Liver (tissue), 9 donors: ENCODE results near the gene FOXK1. TPM values are rescaled to one million over a fixed set of nuclear protein-coding genes. Genes with fewer than 3 reads are reported as not detected.

ENCODE experiments used
- DNase-seq: peaks from one replicate; pipeline ENCODE4 v3.0.0-alpha.2; 2017; ENCODE audit warnings: low spot score
- H3K27ac ChIP-seq, 2 donors: one replicate each; pipeline ENCODE4 v1.7.0; 2013; ENCODE audit warnings: inconsistent platforms in 2 of 2, low read length in 2 of 2, control low read depth in 1 of 2, low read depth in 1 of 2, mild to moderate bottlenecking in 1 of 2
- H3K27me3 ChIP-seq, 4 donors: one replicate each; pipeline versions ENCODE4 v1.6.1 to v1.7.0; 2013; ENCODE audit warnings: low read length in 3 of 4, inconsistent platforms in 1 of 4, mild to moderate bottlenecking in 1 of 4, moderate library complexity in 1 of 4; ENCODE audit not compliant: control insufficient read depth in 4 of 4, insufficient read depth in 4 of 4
- H3K36me3 ChIP-seq, 4 donors: one replicate each; pipeline versions ENCODE4 v1.6.1 to v1.7.0; 2013; ENCODE audit warnings: low read length in 3 of 4, mild to moderate bottlenecking in 3 of 4, low read depth in 1 of 4, moderate library complexity in 1 of 4; ENCODE audit not compliant: control insufficient read depth in 4 of 4, insufficient read depth in 3 of 4
- H3K4me1 ChIP-seq, 4 donors: one replicate each; pipeline versions ENCODE4 v1.6.1 to v1.7.0; 2013; ENCODE audit warnings: low read length in 3 of 4, mild to moderate bottlenecking in 3 of 4, moderate library complexity in 1 of 4; ENCODE audit not compliant: control insufficient read depth in 4 of 4, insufficient read depth in 4 of 4
- H3K4me3 ChIP-seq, 3 donors: one replicate each; pipeline versions ENCODE4 v1.6.1 to v1.7.0; 2013; ENCODE audit warnings: low read length in 3 of 3, control low read depth in 1 of 3, low read depth in 1 of 3, mild to moderate bottlenecking in 1 of 3
- H3K9ac ChIP-seq, 2 donors: one replicate each; pipeline ENCODE4 v1.7.0; 2013; ENCODE audit warnings: low read length in 2 of 2, mild to moderate bottlenecking in 2 of 2, moderate library complexity in 2 of 2, control low read depth in 1 of 2, low read depth in 1 of 2
- H3K9me3 ChIP-seq, 4 donors: one replicate each; pipeline versions ENCODE4 v1.6.1 to v1.7.0; 2013; ENCODE audit warnings: low read length in 3 of 4; ENCODE audit not compliant: control insufficient read depth in 4 of 4
- CTCF ChIP-seq: fragments of 150-350 bp; IDR thresholded peaks from 2 replicates; pipeline ENCODE4 v1.5.1; 2017; ENCODE audit warnings: improper control_type of control experiment, low read depth, low read length; ENCODE audit not compliant: missing input control
- EGR1 ChIP-seq, 2 donors: IDR thresholded peaks; 2 replicates each; pipeline ENCODE4 v1.6.1; 2016 to 2018; ENCODE audit warnings: antibody characterized with exemption in 2 of 2, low read depth in 2 of 2
- FOXA1 ChIP-seq: IDR thresholded peaks from 2 replicates; pipeline ENCODE4 v1.6.1; 2016; ENCODE audit warnings: antibody characterized with exemption
- FOXA2 ChIP-seq: IDR thresholded peaks from 2 replicates; pipeline ENCODE4 v1.6.1; 2016; ENCODE audit warnings: antibody characterized with exemption
- GABPA ChIP-seq, 2 donors: IDR thresholded peaks in 1 of 2; conservative IDR thresholded peaks in 1 of 2; 2 replicates each; pipeline ENCODE4 v1.6.1; 2016; ENCODE audit warnings: antibody characterized with exemption in 2 of 2, mild to moderate bottlenecking in 1 of 2, moderate library complexity in 1 of 2
- HNF4A ChIP-seq, 2 donors: conservative IDR thresholded peaks; 2 replicates each; pipeline ENCODE4 v1.6.1; 2016; ENCODE audit warnings: antibody characterized with exemption in 2 of 2, mild to moderate bottlenecking in 2 of 2
- HNF4G ChIP-seq: IDR thresholded peaks from 2 replicates; pipeline ENCODE4 v1.6.1; 2016; ENCODE audit warnings: antibody characterized with exemption
- JUND ChIP-seq, 2 donors: IDR thresholded peaks; 2 replicates each; pipeline ENCODE4 v1.6.1; 2016; ENCODE audit warnings: antibody characterized with exemption in 2 of 2
- MAX ChIP-seq: IDR thresholded peaks from 2 replicates; pipeline ENCODE4 v1.6.1; 2016; ENCODE audit warnings: antibody characterized with exemption
- NR2F2 ChIP-seq: IDR thresholded peaks from 2 replicates; pipeline ENCODE4 v1.6.1; 2016; ENCODE audit warnings: antibody characterized with exemption
- RAD21 ChIP-seq, 2 donors: IDR thresholded peaks; 2 replicates each; pipeline ENCODE4 v1.6.1; 2016; ENCODE audit warnings: antibody characterized with exemption in 2 of 2, mild to moderate bottlenecking in 2 of 2
- RXRA ChIP-seq, 2 donors: IDR thresholded peaks; 2 replicates each; pipeline ENCODE4 v1.6.1; 2017 to 2018; ENCODE audit warnings: antibody characterized with exemption in 2 of 2, mild to moderate bottlenecking in 1 of 2
- SP1 ChIP-seq: IDR thresholded peaks from 2 replicates; pipeline ENCODE4 v1.6.1; 2018; ENCODE audit warnings: antibody characterized with exemption, mild to moderate bottlenecking
- TAF1 ChIP-seq: conservative IDR thresholded peaks from 2 replicates; pipeline ENCODE4 v1.6.1; 2016; ENCODE audit warnings: antibody characterized with exemption, mild to moderate bottlenecking
- YY1 ChIP-seq: IDR thresholded peaks from 2 replicates; pipeline ENCODE4 v1.6.1; 2016; ENCODE audit warnings: antibody characterized with exemption, mild to moderate bottlenecking
- ZBTB33 ChIP-seq: IDR thresholded peaks from 2 replicates; pipeline ENCODE4 v1.6.1; 2016; ENCODE audit warnings: antibody characterized with exemption
- WGBS: extraction: QIAGEN DNeasy Blood & Tissue Kit; methylation state at CpG from one replicate; pipeline ENCODE4 v1.1.7; 2013; 5-methylcytosine and 5-hydroxymethylcytosine counted together
- polyA plus RNA-seq, 2 donors: library from polyadenylated mRNA; stranded (reverse) in 1 of 2; unstranded in 1 of 2; fragments of 200-250 nt in 1 of 2; fragments of >200 nt in 1 of 2; fragmentation: Nextera tagmentation in 1 of 2; extraction: Ambion mirVana in 1 of 2; gene quantifications; one replicate each; pipeline versions ENCODE4 v1.2.1 to v1.2.3, GENCODE V29; 2013 to 2015
- total RNA-seq, 2 donors: library from RNA; depleted of rRNA; stranded (reverse); fragments of >200 nt; gene quantifications; one replicate each; pipeline ENCODE4 v1.2.3, GENCODE V29; 2014
- TF ChIP-seq, protein P1 (sequence below): IDR thresholded peaks from 2 replicates; pipeline ENCODE4 v1.6.1; 2016; ENCODE audit warnings: antibody characterized with exemption, mild to moderate bottlenecking
- donor health status: healthy.
- donor health status: healthy.
- donor health status: healthy.
- donor health status: healthy.
- donor health status: healthy.

Gene FOXK1
- total and polyA plus RNA-seq, 4 donors = 1.2 to 8.5 (median 4.4) TPM

- DNase-seq = no peak
- peak; percentile 35 to 57 for TF ChIP-seq HNF4A (conservative IDR thresholded peaks at IDR 0.05)
- no peak for TF ChIP-seq MAX
- peak; percentile 60 to 61 for TF ChIP-seq RXRA (IDR thresholded peaks at IDR 0.05)
- TF ChIP-seq EGR1 (IDR thresholded peaks at IDR 0.05; ENCODE audit: low read depth in 2 of 2) = no peak
- TF ChIP-seq RAD21 (IDR thresholded peaks at IDR 0.05) = peak; percentile 53 to 73
- peak; percentile 39 for TF ChIP-seq SP1
- no peak for TF ChIP-seq TAF1
- TF ChIP-seq, protein P1, sequence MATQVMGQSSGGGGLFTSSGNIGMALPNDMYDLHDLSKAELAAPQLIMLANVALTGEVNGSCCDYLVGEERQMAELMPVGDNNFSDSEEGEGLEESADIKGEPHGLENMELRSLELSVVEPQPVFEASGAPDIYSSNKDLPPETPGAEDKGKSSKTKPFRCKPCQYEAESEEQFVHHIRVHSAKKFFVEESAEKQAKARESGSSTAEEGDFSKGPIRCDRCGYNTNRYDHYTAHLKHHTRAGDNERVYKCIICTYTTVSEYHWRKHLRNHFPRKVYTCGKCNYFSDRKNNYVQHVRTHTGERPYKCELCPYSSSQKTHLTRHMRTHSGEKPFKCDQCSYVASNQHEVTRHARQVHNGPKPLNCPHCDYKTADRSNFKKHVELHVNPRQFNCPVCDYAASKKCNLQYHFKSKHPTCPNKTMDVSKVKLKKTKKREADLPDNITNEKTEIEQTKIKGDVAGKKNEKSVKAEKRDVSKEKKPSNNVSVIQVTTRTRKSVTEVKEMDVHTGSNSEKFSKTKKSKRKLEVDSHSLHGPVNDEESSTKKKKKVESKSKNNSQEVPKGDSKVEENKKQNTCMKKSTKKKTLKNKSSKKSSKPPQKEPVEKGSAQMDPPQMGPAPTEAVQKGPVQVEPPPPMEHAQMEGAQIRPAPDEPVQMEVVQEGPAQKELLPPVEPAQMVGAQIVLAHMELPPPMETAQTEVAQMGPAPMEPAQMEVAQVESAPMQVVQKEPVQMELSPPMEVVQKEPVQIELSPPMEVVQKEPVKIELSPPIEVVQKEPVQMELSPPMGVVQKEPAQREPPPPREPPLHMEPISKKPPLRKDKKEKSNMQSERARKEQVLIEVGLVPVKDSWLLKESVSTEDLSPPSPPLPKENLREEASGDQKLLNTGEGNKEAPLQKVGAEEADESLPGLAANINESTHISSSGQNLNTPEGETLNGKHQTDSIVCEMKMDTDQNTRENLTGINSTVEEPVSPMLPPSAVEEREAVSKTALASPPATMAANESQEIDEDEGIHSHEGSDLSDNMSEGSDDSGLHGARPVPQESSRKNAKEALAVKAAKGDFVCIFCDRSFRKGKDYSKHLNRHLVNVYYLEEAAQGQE = peak; percentile 33
- TF ChIP-seq YY1 = peak; percentile 40
- TF ChIP-seq NR2F2 = no peak
- no peak for TF ChIP-seq HNF4G
- TF ChIP-seq GABPA (IDR thresholded peaks at IDR 0.05 in 1 of 2, conservative IDR thresholded peaks at IDR 0.05 in 1 of 2) = no peak
- peak; percentile 29 for TF ChIP-seq CTCF
- H3K27me3 ChIP-seq = no peaks in the 10 kb centered on the region
- H3K27ac ChIP-seq = peak overlapping the region; percentile 58 to 79
- 34% methylated on average over 16 of the region's 16 CpGs for WGBS
- no peaks in the 10 kb centered on the region for H3K9me3 ChIP-seq
- peak overlapping the region in 1 of 2 donors; percentile 51 for H3K9ac ChIP-seq
- H3K36me3 ChIP-seq = peaks cover 0 to 10% (median 3%) of the 10 kb centered on the region in 4 donors
- H3K4me1 ChIP-seq = peaks cover 13 to 22% (median 20%) of the 10 kb centered on the region in 4 donors
- peak overlapping the region in 1 of 3 donors; percentile 14 for H3K4me3 ChIP-seq
Measured at GRCh38 chr7:4739528-4739992, 57.5 kb downstream of the FOXK1 start.

DNA sequence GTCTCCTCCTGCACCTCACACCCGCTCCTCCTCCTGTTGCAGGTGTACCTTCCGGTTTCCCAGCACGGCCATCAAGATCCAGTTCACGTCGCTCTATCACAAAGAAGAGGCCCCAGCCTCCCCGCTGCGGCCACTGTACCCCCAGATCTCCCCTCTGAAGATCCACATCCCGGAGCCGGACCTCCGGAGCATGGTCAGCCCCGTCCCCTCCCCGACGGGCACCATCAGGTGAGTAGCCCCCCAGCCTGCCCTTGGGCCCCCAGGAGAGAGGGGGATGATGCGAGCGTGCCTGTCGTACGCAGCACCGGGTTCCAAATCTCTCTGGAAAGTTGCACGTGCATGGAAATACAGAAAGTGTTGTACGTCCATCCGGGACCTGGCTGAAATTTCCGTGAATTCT is 58.7 kb downstream of the FOXK1 start:
- DNase-seq = no peak
- Histone ChIP-seq H3K4me3 (no peak overlapping the region), H3K9ac (no peak overlapping the region), H3K36me3 (peaks cover 0 to 10% (median 3%) of the 10 kb centered on the region in 4 donors), H3K4me1 (peaks cover 15 to 29% (median 23%) of the 10 kb centered on the region in 4 donors), H3K27ac (no peak overlapping the region), H3K9me3 (no peaks in the 10 kb centered on the region), H3K27me3 (no peaks in the 10 kb centered on the region)
- 97% methylated on average over 22 of the region's 22 CpGs for WGBS
- no peak for TF ChIP-seq JUND (IDR thresholded peaks at IDR 0.05)
- TF ChIP-seq, protein P1 = no peak
- no peak for TF ChIP-seq RAD21 (IDR thresholded peaks at IDR 0.05)
- no peak for TF ChIP-seq EGR1 (IDR thresholded peaks at IDR 0.05; ENCODE audit: low read depth in 2 of 2)
- TF ChIP-seq FOXA1 = no peak
- TF ChIP-seq ZBTB33 = no peak
- TF ChIP-seq CTCF = no peak
- TF ChIP-seq MAX = no peak
- no peak for TF ChIP-seq HNF4G
- no peak for TF ChIP-seq HNF4A (conservative IDR thresholded peaks at IDR 0.05)
- TF ChIP-seq NR2F2 = no peak
- no peak for TF ChIP-seq GABPA (IDR thresholded peaks at IDR 0.05 in 1 of 2, conservative IDR thresholded peaks at IDR 0.05 in 1 of 2)
- TF ChIP-seq TAF1 = no peak
- TF ChIP-seq FOXA2 = no peak
